Activated CD8-positive, alpha-beta memory T cell treated with anti-CD3 and anti-CD28 coated beads for 1 hour (primary cell): ENCODE measurements around the gene F11R.
"Not testable (repeated sequence)": the region's sequence is repeated elsewhere in the genome, so short reads cannot be mapped to it uniquely, and the experiment has no call there.

Experiments used
- DNase-seq, 2 donors: peaks; one replicate each; pipeline ENCODE4 v3.0.0-alpha.2; 2020; ENCODE audit warnings: low read depth in 1 of 2; ENCODE audit errors: extremely low read depth in 1 of 2

F11R gene

GRCh38 chr1:161016683-161017082, 4.3 kb downstream of the F11R start:
- DNase-seq, result not testable (repeated sequence)

DNA sequence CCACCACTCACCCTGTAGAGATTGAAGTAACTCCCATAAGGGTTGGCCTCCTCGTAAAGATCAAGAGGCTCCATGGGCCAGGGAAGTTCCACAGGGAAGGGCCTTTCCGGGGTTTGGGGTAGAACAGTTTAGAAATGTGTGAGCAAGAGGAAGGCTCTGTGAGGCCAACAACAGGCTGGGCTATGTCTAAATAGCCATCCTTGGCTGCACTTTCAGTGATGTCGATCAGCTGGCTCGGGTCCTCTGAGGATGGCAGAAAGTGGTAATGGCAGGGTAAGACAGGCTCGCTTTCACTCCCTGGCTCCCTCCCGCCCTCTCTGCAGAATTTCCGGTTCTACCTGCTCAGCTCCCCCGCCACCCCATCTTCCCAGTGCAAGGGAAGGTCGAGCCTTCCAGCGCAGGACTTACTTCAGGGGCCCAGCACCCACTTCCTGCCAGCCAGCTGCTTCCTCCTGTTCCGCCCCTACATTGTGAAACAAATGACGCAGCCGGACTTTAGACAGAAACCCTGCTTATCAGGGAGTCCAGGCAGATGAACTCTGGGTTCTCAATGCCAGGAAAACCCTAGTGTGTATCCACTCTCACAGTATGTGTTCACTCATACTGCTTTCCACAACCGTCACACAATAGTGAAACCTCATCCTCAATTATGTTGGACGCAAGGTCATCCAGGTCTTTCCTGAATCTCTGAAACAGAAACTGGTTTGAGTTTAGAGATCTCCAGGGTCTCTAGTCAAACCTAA, 7.3 kb downstream of the F11R start:
- peak; percentile 21 to 35 for DNase-seq

GRCh38 chr1:161013131-161013487, 7.8 kb downstream of the F11R start:
- DNase-seq, result no peak

DNA sequence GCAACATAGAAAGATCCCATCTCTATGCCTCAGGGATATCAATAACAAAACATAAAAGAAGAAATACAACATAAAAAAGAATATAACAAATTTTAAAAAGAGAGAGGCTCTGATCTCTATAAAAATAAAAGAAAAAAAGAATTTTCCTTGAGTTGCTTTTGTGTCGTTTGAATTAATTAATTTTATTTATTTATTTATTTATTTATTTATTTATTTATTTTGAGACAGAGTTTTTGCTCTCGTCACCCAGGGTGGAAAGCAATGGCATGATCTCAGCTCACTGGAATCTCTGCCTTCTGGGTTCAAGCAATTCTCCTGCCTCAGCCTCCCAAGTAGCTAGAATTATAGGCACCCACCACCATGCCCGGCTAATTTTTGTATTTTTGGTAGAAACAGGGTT, 8.5 kb downstream of the F11R start:
- no peak for DNase-seq

GRCh38 chr1:161009602-161010211, 11.2 kb downstream of the F11R start:
- DNase-seq, result no peak

DNA sequence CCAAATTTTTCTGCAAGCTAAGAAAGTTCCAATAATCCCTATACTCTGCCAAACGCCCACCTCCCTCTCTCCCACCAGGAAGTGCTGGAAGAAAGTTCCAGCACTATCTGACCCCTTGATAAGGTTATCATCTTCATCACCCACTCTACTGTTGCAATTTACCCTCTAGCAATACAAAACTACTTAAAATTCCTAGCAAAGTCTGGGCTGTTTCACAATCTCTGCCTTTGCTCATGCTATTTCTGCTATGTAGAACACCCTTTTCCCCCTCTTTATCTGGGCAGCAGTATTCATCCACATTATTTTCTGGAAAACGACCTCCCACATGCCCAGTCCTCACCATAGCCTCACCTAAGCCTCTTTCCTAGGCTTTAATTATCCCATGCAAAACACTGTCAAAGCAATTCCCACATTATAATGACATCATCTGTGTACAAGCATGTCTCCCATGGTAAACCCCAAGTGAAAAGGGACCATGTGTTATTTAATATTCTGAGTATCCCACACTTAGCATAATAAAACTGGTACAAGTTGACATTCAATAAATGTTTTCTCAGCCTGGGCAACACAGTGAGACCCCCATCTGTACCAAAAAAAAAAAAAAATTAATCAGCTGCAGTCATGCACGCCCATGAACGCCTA, 12.0 kb downstream of the F11R start:
- no peak for DNase-seq

DNA sequence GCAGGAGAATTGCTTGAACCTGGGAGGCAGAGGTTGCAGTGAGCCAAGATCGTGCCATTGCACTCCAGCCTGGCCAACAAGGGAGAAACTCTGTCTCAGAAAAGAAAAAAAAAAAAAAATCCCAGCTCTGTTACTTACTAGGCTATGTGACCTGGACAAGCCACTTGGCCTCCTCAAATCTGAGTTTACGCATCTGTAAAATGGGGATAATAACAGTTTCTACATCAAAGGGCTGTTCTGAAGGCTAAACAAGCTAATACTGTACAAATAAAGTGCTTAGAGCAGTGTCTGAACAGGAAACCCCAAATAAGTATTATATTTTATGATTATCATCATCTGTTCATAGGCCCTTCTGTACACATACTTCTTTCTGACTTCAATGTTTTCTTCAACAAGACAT, 13.6 kb downstream of the F11R start:
- DNase-seq, result no peak

DNA sequence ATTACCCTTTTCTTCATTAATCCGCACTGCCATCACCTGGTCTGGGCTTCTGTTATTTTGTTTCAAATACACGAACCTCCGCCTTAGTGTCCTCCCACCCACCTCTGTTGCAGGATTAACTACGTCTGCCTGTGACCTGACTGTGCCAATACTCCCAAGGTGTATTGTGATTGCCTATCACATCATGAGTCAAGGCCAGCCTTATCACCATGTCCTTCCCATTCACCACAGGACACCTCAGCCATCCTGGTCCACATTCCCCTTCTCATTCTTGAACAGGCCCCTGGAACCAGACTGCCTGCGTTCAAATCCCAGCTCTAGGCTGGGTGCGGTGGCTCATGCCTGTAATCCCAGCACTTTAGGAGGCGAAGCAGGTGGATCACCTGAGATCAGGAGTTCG, 14.4 kb downstream of the F11R start:
- no peak for DNase-seq

- DNase-seq, result no peak
These were observed 19.4 kb downstream of the F11R start for GRCh38 chr1:161001525-161001924.

GRCh38 chr1:161000736-161001480, 20.0 kb downstream of the F11R start:
- DNase-seq, result no peak

DNA sequence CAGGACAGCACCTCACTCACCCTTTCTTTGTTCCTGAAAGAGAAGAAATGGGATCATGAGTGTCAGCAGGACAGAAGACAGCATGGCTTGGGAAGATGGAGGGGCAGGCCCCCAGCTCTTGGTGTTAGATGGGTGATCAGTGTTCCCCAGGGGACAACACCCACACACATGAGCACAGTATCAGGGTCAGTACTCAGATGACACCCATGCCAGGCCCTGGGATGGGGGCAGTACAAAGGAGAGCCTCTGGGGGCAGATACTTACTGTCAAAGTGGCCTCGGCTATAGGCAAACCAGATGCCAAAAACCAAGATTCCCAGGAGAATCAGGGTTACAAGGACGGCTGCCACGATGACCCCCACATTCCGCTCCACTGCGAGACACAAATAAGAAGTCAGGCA, 21.6 kb downstream of the F11R start:
- no peak for DNase-seq

- DNase-seq, result peak in 1 of 2 donors; percentile 30
These were observed 23.5 kb downstream of the F11R start for GRCh38 chr1:160997323-160998038.

GRCh38 chr1:160996178-160996577, 24.8 kb downstream of the F11R start:
- DNase-seq, result no peak

GRCh38 chr1:160993544-160994193, 27.3 kb downstream of the F11R start:
- no peak for DNase-seq

GRCh38 chr1:160992036-160992435, 28.9 kb downstream of the F11R start:
- not testable (repeated sequence) for DNase-seq

DNA sequence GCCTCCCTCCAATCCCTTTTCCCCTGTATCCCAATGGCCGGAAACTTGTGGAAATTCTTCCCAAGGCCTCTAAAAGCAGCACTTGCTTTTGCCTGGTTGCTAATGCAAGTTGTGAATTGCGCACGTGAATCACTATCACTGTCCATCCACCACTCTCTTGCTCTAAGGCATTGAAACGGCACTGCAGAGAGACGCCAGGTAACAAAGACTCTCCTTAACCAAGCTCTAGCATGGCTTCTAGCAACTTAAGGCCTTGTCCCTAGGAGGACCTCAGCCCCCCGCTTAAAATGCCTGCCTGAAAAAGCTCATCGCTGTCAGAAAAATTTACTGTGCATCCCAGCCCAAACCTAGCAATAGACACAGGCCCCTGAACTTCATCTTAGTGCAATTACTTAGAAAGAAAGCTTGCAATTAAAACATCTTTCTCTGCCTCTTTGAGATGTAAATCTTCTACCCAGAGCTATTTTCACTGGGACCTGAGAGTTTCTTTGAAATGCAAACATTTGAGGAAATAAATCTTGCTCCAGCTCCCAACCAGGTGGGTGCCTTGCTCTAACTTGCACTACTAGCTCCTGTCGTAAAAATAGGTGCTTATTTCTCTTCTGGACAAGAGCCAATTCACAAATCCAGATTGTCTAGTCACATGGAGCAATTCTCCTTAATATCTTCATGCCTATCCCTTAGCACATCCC, 33.4 kb downstream of the F11R start:
- DNase-seq, result no peak

GRCh38 chr1:160985723-160986122, 35.2 kb downstream of the F11R start:
- DNase-seq, result no peak

- DNase-seq, result no peak
These were observed 39.2 kb downstream of the F11R start for GRCh38 chr1:160981584-160982411.

- no peak for DNase-seq
These were observed 41.7 kb downstream of the F11R start for GRCh38 chr1:160979286-160979685.
